Measurements from ENCODE around the gene PDCD5. TPM values are rescaled to one million over a fixed set of nuclear protein-coding genes. Genes with fewer than 3 reads are reported as not detected.
A peak's percentile ranks its signal among the peaks of the same experiment; 100 is the strongest.
"Not testable (repeated sequence)": the region's sequence is repeated elsewhere in the genome, so short reads cannot be mapped to it uniquely, and the experiment has no call there.

The PDCD5 gene
- total and polyA plus RNA-seq, 9 donors = 109 to 134 (median 115) TPM

GRCh38 chr19:32543115-32543900, 37.7 kb upstream of the PDCD5 start:
- no peaks in the 10 kb centered on the region for H3K27me3 ChIP-seq (ENCODE audit: control insufficient read depth, insufficient read depth, low read length)
- H3K4me1 ChIP-seq (ENCODE audit: control insufficient read depth, insufficient read depth, low read length) = no peaks in the 10 kb centered on the region
- no peak overlapping the region for H3K27ac ChIP-seq (ENCODE audit: low read length)
- H3K4me3 ChIP-seq (ENCODE audit: low read length) = no peak overlapping the region
- no peaks in the 10 kb centered on the region for H3K9me3 ChIP-seq (replicated peaks; ENCODE audit: control insufficient read depth, low read depth, low read length)
- WGBS (ENCODE audit: insufficient coverage) = 76% methylated on average over 4 of the region's 11 CpGs
- H3K36me3 ChIP-seq (ENCODE audit: control insufficient read depth, insufficient read depth, low read length) = no peaks in the 10 kb centered on the region
- DNase-seq = no peak

DNA sequence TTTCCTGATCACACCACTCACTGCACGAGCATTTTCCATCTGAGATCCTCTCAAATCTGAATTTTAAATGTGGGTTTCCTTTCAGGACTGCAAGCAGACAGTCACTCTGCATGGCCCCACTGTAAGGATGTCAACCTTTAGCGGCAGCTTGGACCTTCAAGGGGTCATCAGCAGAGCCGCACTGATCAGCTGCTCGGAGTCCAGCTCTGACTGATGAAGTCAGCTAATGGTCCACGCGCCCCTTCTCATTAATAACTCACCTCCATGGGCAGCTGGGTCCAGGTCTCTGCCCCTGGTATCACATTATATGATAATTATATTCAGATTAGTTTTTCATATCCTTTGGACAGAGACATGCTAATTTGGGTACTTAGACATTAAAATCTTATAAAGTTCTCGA, 36.1 kb upstream of the PDCD5 start:
- H3K9me3 ChIP-seq (replicated peaks; ENCODE audit: control insufficient read depth, low read depth, low read length) = no peaks in the 10 kb centered on the region
- no peaks in the 10 kb centered on the region for H3K36me3 ChIP-seq (ENCODE audit: control insufficient read depth, insufficient read depth, low read length)
- H3K27me3 ChIP-seq (ENCODE audit: control insufficient read depth, insufficient read depth, low read length) = no peaks in the 10 kb centered on the region
- no peak overlapping the region for H3K27ac ChIP-seq (ENCODE audit: low read length)
- no peaks in the 10 kb centered on the region for H3K4me1 ChIP-seq (ENCODE audit: control insufficient read depth, insufficient read depth, low read length)
- 66% methylated on average over 2 of the region's 7 CpGs for WGBS (ENCODE audit: insufficient coverage)
- no peak for DNase-seq
- no peak overlapping the region for H3K4me3 ChIP-seq (ENCODE audit: low read length)

DNA sequence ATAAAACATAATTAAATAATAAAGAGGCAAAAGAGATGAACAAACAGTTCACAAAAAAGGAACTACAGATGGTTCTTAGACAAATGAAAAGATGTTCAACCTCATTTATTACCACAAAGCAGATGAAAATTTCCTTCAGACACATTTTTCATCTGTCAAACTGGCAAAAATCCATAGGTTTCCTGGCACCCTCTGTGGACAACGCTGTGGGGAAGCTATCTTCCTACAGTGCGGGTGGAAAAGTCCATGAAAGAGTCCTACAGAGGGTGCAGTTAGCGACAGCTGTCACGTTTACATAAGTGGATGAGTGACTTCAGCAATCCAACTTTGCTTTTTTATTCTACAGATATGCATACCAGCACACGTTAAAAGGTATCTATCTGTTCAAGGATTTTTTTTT, 30.3 kb upstream of the PDCD5 start:
- no peaks in the 10 kb centered on the region for H3K4me1 ChIP-seq (ENCODE audit: control insufficient read depth, insufficient read depth, low read length)
- WGBS (ENCODE audit: insufficient coverage) = 31% methylated on average over 2 of the region's 5 CpGs

DNA sequence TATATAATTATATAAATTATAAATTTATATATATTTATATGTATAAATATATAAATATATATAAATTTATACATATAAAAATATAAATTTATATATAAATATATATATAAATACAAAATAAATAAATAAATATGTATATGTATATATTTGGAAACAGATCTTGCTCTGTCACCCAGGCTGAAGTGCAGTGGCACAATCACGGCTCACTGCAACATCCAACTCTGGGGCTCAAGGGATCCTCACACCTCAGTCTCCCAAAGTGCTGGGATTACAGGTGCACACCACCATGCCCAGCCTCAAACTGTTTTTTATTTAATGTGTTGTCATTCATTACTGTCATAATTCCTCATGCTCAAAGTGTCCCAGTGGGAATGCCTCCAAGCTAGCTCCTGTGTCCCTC, 25.2 kb upstream of the PDCD5 start:
- WGBS (ENCODE audit: insufficient coverage) = no CpG with 5 or more reads among the region's 1 CpG
- no peaks in the 10 kb centered on the region for H3K36me3 ChIP-seq (ENCODE audit: control insufficient read depth, insufficient read depth, low read length)
- H3K9me3 ChIP-seq (replicated peaks; ENCODE audit: control insufficient read depth, low read depth, low read length) = no peaks in the 10 kb centered on the region
- no peaks in the 10 kb centered on the region for H3K4me1 ChIP-seq (ENCODE audit: control insufficient read depth, insufficient read depth, low read length)
- peaks cover 2% of the 10 kb centered on the region for H3K27me3 ChIP-seq (ENCODE audit: control insufficient read depth, insufficient read depth, low read length)
- no peak overlapping the region for H3K4me3 ChIP-seq (ENCODE audit: low read length)
- DNase-seq = no peak
- H3K27ac ChIP-seq (ENCODE audit: low read length) = no peak overlapping the region

More for the DNA sequence above, 30.3 kb upstream of the PDCD5 start:
- Histone ChIP-seq H3K27ac (ENCODE audit: low read length) (no peak overlapping the region), H3K27me3 (ENCODE audit: control insufficient read depth, insufficient read depth, low read length) (no peaks in the 10 kb centered on the region), H3K4me3 (ENCODE audit: low read length) (no peak overlapping the region), H3K36me3 (ENCODE audit: control insufficient read depth, insufficient read depth, low read length) (no peaks in the 10 kb centered on the region), H3K9me3 (replicated peaks; ENCODE audit: control insufficient read depth, low read depth, low read length) (no peaks in the 10 kb centered on the region)
- no peak for DNase-seq

DNA sequence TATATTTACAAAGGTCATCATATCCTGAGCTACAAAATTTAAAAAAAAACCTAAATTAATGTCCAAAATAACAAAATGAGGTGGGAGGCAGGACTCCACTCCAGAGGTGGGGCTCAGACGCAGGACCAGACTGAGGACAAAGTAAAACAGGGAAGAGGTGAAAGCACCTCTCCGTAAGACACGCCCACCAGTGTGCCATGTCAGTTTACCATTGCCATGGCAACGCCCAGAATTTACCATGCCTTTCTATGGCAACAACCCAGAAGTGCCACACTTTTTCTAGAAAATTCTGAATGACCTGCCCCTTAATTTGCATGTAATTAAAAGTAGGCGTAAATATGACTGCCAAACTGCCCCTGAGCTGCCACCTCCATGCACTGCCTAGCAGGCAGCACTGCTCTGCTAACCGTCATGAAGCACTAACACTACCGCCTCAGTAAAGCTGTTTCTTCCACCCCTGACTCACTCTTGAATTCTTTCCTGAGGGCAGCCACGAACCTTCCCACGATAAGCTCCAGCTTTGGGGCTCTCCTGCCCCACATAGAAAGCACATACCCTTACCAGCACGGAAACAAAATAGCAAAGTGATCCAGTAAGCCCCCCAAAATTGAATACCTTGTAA, 22.3 kb upstream of the PDCD5 start:
- Histone ChIP-seq H3K4me1 (ENCODE audit: control insufficient read depth, insufficient read depth, low read length) (no peaks in the 10 kb centered on the region), H3K4me3 (ENCODE audit: low read length) (no peak overlapping the region), H3K9me3 (replicated peaks; ENCODE audit: control insufficient read depth, low read depth, low read length) (no peaks in the 10 kb centered on the region), H3K27ac (ENCODE audit: low read length) (no peak overlapping the region), H3K36me3 (ENCODE audit: control insufficient read depth, insufficient read depth, low read length) (no peaks in the 10 kb centered on the region), H3K27me3 (ENCODE audit: control insufficient read depth, insufficient read depth, low read length) (peaks cover 2% of the 10 kb centered on the region)
- 51% methylated on average over 4 of the region's 10 CpGs for WGBS (ENCODE audit: insufficient coverage)
- DNase-seq = no peak

DNA sequence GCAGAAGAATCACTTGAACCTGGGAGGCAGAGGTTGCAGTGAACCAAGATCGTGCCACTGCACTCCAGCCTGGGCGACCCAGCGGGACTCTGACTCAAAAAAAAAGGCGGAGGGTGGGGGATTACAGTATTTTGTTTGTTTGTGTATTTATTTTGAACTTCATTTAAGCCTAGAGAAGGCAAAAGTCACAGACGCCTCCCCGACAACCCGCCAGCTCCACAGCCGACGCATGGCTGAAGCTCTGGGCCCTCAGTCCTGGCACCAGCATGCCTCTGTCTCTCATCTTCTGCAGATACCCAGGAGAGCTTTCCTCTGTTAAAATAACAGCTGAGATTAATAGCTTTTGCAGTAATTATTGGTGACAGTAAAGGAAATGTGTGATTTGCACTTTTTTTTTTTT, 17.2 kb upstream of the PDCD5 start:
- DNase-seq = no peak
- H3K4me3 ChIP-seq (ENCODE audit: low read length) = no peak overlapping the region
- WGBS (ENCODE audit: insufficient coverage) = 88% methylated on average over 6 of the region's 9 CpGs
- no peaks in the 10 kb centered on the region for H3K9me3 ChIP-seq (replicated peaks; ENCODE audit: control insufficient read depth, low read depth, low read length)
- H3K27me3 ChIP-seq (ENCODE audit: control insufficient read depth, insufficient read depth, low read length) = peaks cover 2% of the 10 kb centered on the region
- H3K4me1 ChIP-seq (ENCODE audit: control insufficient read depth, insufficient read depth, low read length) = no peaks in the 10 kb centered on the region
- no peak overlapping the region for H3K27ac ChIP-seq (ENCODE audit: low read length)
- no peaks in the 10 kb centered on the region for H3K36me3 ChIP-seq (ENCODE audit: control insufficient read depth, insufficient read depth, low read length)

GRCh38 chr19:32566246-32566830, 14.7 kb upstream of the PDCD5 start:
- no peaks in the 10 kb centered on the region for H3K9me3 ChIP-seq (replicated peaks; ENCODE audit: control insufficient read depth, low read depth, low read length)
- H3K27ac ChIP-seq (ENCODE audit: low read length) = no peak overlapping the region
- H3K4me3 ChIP-seq (ENCODE audit: low read length) = no peak overlapping the region
- H3K27me3 ChIP-seq (ENCODE audit: control insufficient read depth, insufficient read depth, low read length) = no peaks in the 10 kb centered on the region
- 55% methylated on average over 3 of the region's 5 CpGs for WGBS (ENCODE audit: insufficient coverage)
- no peaks in the 10 kb centered on the region for H3K4me1 ChIP-seq (ENCODE audit: control insufficient read depth, insufficient read depth, low read length)
- DNase-seq = no peak
- no peaks in the 10 kb centered on the region for H3K36me3 ChIP-seq (ENCODE audit: control insufficient read depth, insufficient read depth, low read length)

GRCh38 chr19:32567486-32567885, 13.5 kb upstream of the PDCD5 start:
- Histone ChIP-seq H3K4me1 (ENCODE audit: control insufficient read depth, insufficient read depth, low read length) (no peaks in the 10 kb centered on the region), H3K4me3 (ENCODE audit: low read length) (no peak overlapping the region), H3K36me3 (ENCODE audit: control insufficient read depth, insufficient read depth, low read length) (no peaks in the 10 kb centered on the region), H3K9me3 (replicated peaks; ENCODE audit: control insufficient read depth, low read depth, low read length) (no peaks in the 10 kb centered on the region), H3K27me3 (ENCODE audit: control insufficient read depth, insufficient read depth, low read length) (no peaks in the 10 kb centered on the region), H3K27ac (ENCODE audit: low read length) (no peak overlapping the region)
- DNase-seq = no peak
- WGBS (ENCODE audit: insufficient coverage) = 89% methylated on average over 4 of the region's 9 CpGs

DNA sequence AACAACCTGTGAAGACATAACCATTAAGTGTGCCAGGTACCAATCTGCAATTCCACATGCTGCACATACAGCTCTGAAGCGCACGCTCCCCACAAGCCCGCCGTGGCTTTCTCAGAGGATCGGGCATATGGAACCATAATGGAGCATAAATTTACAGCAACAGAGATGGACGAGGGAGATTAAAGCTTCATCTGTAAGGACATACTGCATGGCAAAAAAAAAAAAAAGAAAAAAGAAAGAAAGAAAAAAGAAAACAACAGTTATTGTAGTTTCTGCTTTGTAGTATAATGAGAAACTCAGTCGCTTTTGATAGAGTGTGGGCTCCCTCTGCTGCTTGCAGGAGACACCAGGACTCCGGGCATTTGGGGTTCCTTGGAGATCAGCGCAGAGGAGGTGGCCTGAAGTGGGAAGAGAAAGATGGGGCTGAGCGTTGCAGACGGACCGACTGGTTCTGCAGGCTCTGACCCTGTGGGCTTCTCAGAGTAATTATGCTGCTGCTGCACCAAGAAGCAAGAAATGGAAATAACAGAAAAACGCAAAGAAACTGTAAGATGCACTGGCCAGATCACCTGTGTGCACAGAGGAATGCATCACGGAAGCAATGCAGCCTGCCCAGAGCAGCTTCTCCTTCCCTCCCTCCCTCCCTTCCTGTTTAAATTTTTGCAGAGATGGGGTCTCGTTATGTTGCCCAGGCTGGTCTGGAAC, 10.8 kb upstream of the PDCD5 start:
- no peak overlapping the region for H3K4me3 ChIP-seq (ENCODE audit: low read length)
- H3K4me1 ChIP-seq (ENCODE audit: control insufficient read depth, insufficient read depth, low read length) = no peaks in the 10 kb centered on the region
- H3K27ac ChIP-seq (ENCODE audit: low read length) = no peak overlapping the region
- no peaks in the 10 kb centered on the region for H3K9me3 ChIP-seq (replicated peaks; ENCODE audit: control insufficient read depth, low read depth, low read length)
- 2% methylated on average over 7 of the region's 15 CpGs for WGBS (ENCODE audit: insufficient coverage)
- H3K27me3 ChIP-seq (ENCODE audit: control insufficient read depth, insufficient read depth, low read length) = no peaks in the 10 kb centered on the region
- peak; percentile 60 for DNase-seq
- no peaks in the 10 kb centered on the region for H3K36me3 ChIP-seq (ENCODE audit: control insufficient read depth, insufficient read depth, low read length)

GRCh38 chr19:32571471-32572075, 9.4 kb upstream of the PDCD5 start:
- not testable (repeated sequence) for DNase-seq; H3K27me3 ChIP-seq (ENCODE audit: control insufficient read depth, insufficient read depth, low read length); H3K27ac ChIP-seq (ENCODE audit: low read length); H3K9me3 ChIP-seq (replicated peaks; ENCODE audit: control insufficient read depth, low read depth, low read length); H3K4me3 ChIP-seq (ENCODE audit: low read length); H3K4me1 ChIP-seq (ENCODE audit: control insufficient read depth, insufficient read depth, low read length); H3K36me3 ChIP-seq (ENCODE audit: control insufficient read depth, insufficient read depth, low read length)
- 84% methylated on average over 12 of the region's 36 CpGs for WGBS (ENCODE audit: insufficient coverage)

All from muscle of leg (tissue), 11 donors.